HepG2 (cell line): ENCODE data around the gene POLE4. TPM values are rescaled to one million over a fixed set of nuclear protein-coding genes. Genes with fewer than 3 reads are reported as not detected.
A peak's percentile ranks its signal among the peaks of the same experiment; 100 is the strongest.

Source experiments
- AGO1 ChIP-seq: fragments of 200-400 bp; formaldehyde crosslinking; IDR thresholded peaks from 2 replicates; pipeline ENCODE4 v1.6.1; 2017; ENCODE audit warnings: mild to moderate bottlenecking, low read depth, low read length, moderate library complexity; ENCODE audit not compliant: poor library complexity, severe bottlenecking
- AGO2 ChIP-seq: fragments of 200-400 bp; formaldehyde crosslinking; optimal IDR thresholded peaks from 2 replicates; pipeline ENCODE3; 2017; ENCODE audit warnings: mild to moderate bottlenecking, low read depth, low read length, moderate library complexity
- AKAP8 ChIP-seq: sonication (generic); formaldehyde crosslinking; IDR thresholded peaks from 2 replicates; pipeline ENCODE4 v1.5.1; 2020; ENCODE audit warnings: mild to moderate bottlenecking, missing genetic modification reagents
- ARNTL ChIP-seq: sonication (generic); formaldehyde crosslinking; IDR thresholded peaks from 2 replicates; pipeline ENCODE4 v1.4.0; 2020; ENCODE audit warnings: mild to moderate bottlenecking, missing genetic modification reagents
- CHD4 ChIP-seq: fragments of 200-600 bp; sonication (generic); IDR thresholded peaks from 2 replicates; pipeline ENCODE4 v1.7.0; 2017; ENCODE audit warnings: mild to moderate bottlenecking, low read length, borderline replicate concordance
- GATAD2A ChIP-seq: IDR thresholded peaks from 2 replicates; pipeline ENCODE4 v1.6.1; 2016
- GTF2F1 ChIP-seq: fragments of 150-350 bp; IDR thresholded peaks from 2 replicates; pipeline ENCODE4 v1.6.1; 2014; ENCODE audit warnings: low read length
- HDAC2 ChIP-seq: sonication (generic); formaldehyde crosslinking; IDR thresholded peaks from 2 replicates; pipeline ENCODE4 v1.4.0; 2020; ENCODE audit warnings: missing genetic modification reagents
- HOXA9 ChIP-seq: sonication (generic); formaldehyde crosslinking; IDR thresholded peaks from 2 replicates; pipeline ENCODE4 v1.8.1; 2022; ENCODE audit warnings: missing genetic modification reagents, mild to moderate bottlenecking, moderate library complexity, borderline replicate concordance
- KLF15 ChIP-seq: sonication (generic); formaldehyde crosslinking; IDR thresholded peaks from 2 replicates; pipeline ENCODE4 v1.8.1; 2023; ENCODE audit warnings: borderline replicate concordance, mild to moderate bottlenecking, inconsistent platforms, missing genetic modification reagents, mixed read lengths
- MXD4 ChIP-seq: IDR thresholded peaks from 2 replicates; pipeline ENCODE4 v1.6.1; 2016; ENCODE audit warnings: mild to moderate bottlenecking, missing biosample characterization, missing genetic modification reagents
- NFIB ChIP-seq: sonication (generic); formaldehyde crosslinking; IDR thresholded peaks from 2 replicates; pipeline ENCODE4 v1.9.0; 2021; ENCODE audit warnings: missing genetic modification reagents, mild to moderate bottlenecking, borderline replicate concordance
- PRPF4 ChIP-seq: fragments of 200-400 bp; formaldehyde crosslinking; IDR thresholded peaks from 2 replicates; pipeline ENCODE4 v1.6.1; 2016; ENCODE audit warnings: low read length, low read depth; ENCODE audit not compliant: poor library complexity, severe bottlenecking
- ZBTB20 ChIP-seq: sonication (generic); formaldehyde crosslinking; IDR thresholded peaks from 2 replicates; pipeline ENCODE4 v1.8.1; 2023; ENCODE audit warnings: missing genetic modification reagents, low read depth, mild to moderate bottlenecking, borderline replicate concordance
- ZEB1 ChIP-seq: IDR thresholded peaks from 2 replicates; pipeline ENCODE4 v1.6.1; 2012; ENCODE audit warnings: mild to moderate bottlenecking, low read depth, inconsistent platforms; ENCODE audit not compliant: insufficient replicate concordance
- ZFP90 ChIP-seq: sonication (generic); formaldehyde crosslinking; IDR thresholded peaks from 2 replicates; pipeline ENCODE4 v1.8.0; 2022; ENCODE audit warnings: missing genetic modification reagents, mild to moderate bottlenecking, inconsistent platforms, borderline replicate concordance
- ZKSCAN1 ChIP-seq: fragments of 150-350 bp; IDR thresholded peaks from 2 replicates; pipeline ENCODE4 v1.6.1; 2014; ENCODE audit warnings: low read length
- ZKSCAN5 ChIP-seq: sonication (generic); formaldehyde crosslinking; IDR thresholded peaks from 2 replicates; pipeline ENCODE4 v1.5.1; 2020; ENCODE audit warnings: mild to moderate bottlenecking, missing genetic modification reagents
- ZNF205 ChIP-seq: IDR thresholded peaks from 2 replicates; pipeline ENCODE4 v1.6.1; 2018; ENCODE audit warnings: missing biosample characterization, missing genetic modification reagents
- ZNF224 ChIP-seq: sonication (generic); formaldehyde crosslinking; IDR thresholded peaks from 2 replicates; pipeline ENCODE4 v1.5.0; 2020; ENCODE audit warnings: mild to moderate bottlenecking, missing genetic modification reagents
- ZNF292 ChIP-seq: sonication (generic); formaldehyde crosslinking; IDR thresholded peaks from 2 replicates; pipeline ENCODE4 v1.8.1; 2022; ENCODE audit warnings: mild to moderate bottlenecking, low read depth, missing genetic modification reagents, borderline replicate concordance
- ZNF354B ChIP-seq: sonication (generic); formaldehyde crosslinking; IDR thresholded peaks from 2 replicates; pipeline ENCODE4 v1.8.0; 2022; ENCODE audit warnings: mild to moderate bottlenecking, missing genetic modification reagents
- ZNF607 ChIP-seq: sonication (generic); formaldehyde crosslinking; IDR thresholded peaks from 2 replicates; pipeline ENCODE4 v1.5.1; 2020; ENCODE audit warnings: missing genetic modification reagents, mild to moderate bottlenecking, borderline replicate concordance
- ZNF672 ChIP-seq: sonication (generic); formaldehyde crosslinking; IDR thresholded peaks from 2 replicates; pipeline ENCODE4 v1.8.1; 2022; ENCODE audit warnings: missing genetic modification reagents
- ZNF772 ChIP-seq: sonication (generic); formaldehyde crosslinking; IDR thresholded peaks from 2 replicates; pipeline ENCODE4 v1.5.0; 2020; ENCODE audit warnings: mild to moderate bottlenecking, missing genetic modification reagents
- polyA plus RNA-seq, 8 experiments: library from polyadenylated mRNA; depleted of rRNA in 3 of 8; stranded (reverse) in 7 of 8; unstranded in 1 of 8; fragments of >200 nt; fragmentation: Illumina TruSeq in 4 of 8; extraction: Trizol in 4 of 8; gene quantifications; 2 replicates each; pipeline versions ENCODE4 v1.2.1 to v1.2.3, GENCODE V29; 2011 to 2016; ENCODE audit warnings: low read depth in 4 of 8, missing spikeins in 1 of 8, mixed read lengths in 1 of 8; ENCODE audit not compliant: insufficient read depth in 1 of 8
- total RNA-seq, 5 experiments: library from RNA; depleted of rRNA; stranded (reverse); fragments of >200 nt; fragmentation: Illumina TruSeq; extraction: Trizol; gene quantifications; 2 replicates each; pipeline ENCODE4 v1.2.3, GENCODE V29; 2016; ENCODE audit warnings: low read depth in 1 of 5
- TF ChIP-seq, protein P1 (sequence below): sonication (generic); formaldehyde crosslinking; IDR thresholded peaks from 2 replicates; pipeline ENCODE4 v1.5.1; 2020; ENCODE audit warnings: missing genetic modification reagents, mild to moderate bottlenecking, borderline replicate concordance
- TF ChIP-seq, protein P2 (sequence below): sonication (generic); formaldehyde crosslinking; IDR thresholded peaks from 2 replicates; pipeline ENCODE4 v1.5.0; 2020; ENCODE audit warnings: mild to moderate bottlenecking, missing genetic modification reagents
- TF ChIP-seq, protein P3 (sequence below): sonication (generic); formaldehyde crosslinking; conservative IDR thresholded peaks from 2 replicates; pipeline ENCODE4 v1.4.0; 2020; ENCODE audit warnings: missing genetic modification reagents

Gene POLE4
- total and polyA plus RNA-seq, 2 of the 13 experiments (the other 11 are each of a cell fraction or from before 2014, with no cell fraction given) = 106 to 116 TPM

DNA sequence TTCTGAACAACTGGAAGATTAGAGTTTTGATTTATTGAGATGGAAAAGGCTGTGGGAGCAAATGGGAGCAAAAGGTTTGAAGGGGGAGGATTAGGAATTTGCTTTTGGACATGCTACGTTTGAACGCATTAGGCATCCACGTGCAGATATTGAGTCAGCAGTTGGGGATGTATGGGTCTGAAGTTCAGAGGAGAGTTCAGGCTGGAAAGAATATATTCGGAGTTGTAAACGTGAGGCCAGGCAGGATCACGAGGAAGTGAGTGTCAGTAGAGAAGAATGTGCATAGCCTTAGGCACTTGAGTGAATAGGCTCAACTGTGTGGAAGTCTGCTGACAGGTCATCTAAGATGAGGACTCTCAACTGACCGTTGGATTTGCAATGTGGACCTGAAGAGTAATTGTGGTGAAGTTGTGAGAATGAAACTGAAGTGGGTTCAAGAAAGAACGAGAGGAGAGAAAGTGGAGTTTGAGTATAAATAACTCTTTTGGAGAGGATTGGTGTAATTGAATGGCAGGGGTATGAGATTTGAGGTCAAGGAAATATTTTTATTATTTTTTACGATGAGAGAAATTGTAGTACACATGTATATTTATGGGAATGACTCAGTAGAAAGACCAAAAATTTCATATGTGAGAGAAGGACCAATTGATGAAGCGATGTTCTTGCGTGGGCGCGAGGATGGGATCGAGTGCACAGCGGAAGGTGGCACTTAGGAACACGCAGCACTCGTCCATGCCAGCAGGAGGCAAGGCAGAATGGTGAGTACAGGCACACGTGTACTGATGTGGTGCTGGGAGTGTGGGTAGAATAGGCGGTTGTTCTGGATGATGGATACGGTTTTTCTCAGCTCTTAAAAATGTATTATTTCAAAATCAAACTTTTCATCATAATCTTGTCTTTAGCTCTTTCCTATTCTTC, 40.5 kb upstream of the POLE4 start (continued):
- TF ChIP-seq PRPF4 (peak; percentile 86), ZEB1 (no peak), AKAP8 (CRISPR knock-in tag) (no peak), ZNF607 (CRISPR knock-in tag) (peak; percentile 83), AGO1 (no peak), ZNF292 (CRISPR knock-in tag) (peak; percentile 63; the same call in 1 of the 2 replicates), AGO2 (no peak), HOXA9 (CRISPR knock-in tag) (no peak), ZNF672 (CRISPR knock-in tag) (no peak), GTF2F1 (no peak; the same call in 1 of the 2 replicates), KLF15 (CRISPR knock-in tag) (no peak), MXD4 (CRISPR knock-in tag) (peak; percentile 26; the same call in 1 of the 2 replicates), ZKSCAN5 (CRISPR knock-in tag) (peak; percentile 87), HDAC2 (CRISPR knock-in tag) (peak; percentile 83), ZFP90 (CRISPR knock-in tag) (0 out of 2 replicates have a peak, but pooled peaks have one; percentile 59), ZNF354B (CRISPR knock-in tag) (no peak), ZNF224 (no peak), CHD4 (no peak), ZNF205 (CRISPR knock-in tag) (peak; percentile 84; the same call in 1 of the 2 replicates), ZBTB20 (CRISPR knock-in tag) (peak; percentile 99), GATAD2A (CRISPR knock-in tag) (peak; percentile 81), ARNTL (CRISPR knock-in tag) (peak; percentile 89), ZKSCAN1 (no peak), NFIB (no peak), ZNF772 (CRISPR knock-in tag) (no peak)
- TF ChIP-seq, protein P1, sequence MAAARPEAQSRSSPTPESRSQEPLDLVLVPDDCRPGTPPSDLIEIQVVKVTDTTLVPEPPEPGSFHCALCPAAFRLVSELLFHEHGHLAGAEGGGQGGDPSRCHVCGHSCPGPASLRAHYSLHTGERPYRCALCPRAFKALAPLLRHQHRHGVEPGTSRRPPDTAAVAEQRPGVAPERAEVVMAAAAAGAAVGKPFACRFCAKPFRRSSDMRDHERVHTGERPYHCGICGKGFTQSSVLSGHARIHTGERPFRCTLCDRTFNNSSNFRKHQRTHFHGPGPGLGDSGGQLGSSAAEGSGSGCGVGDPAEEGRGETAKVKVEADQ (CRISPR knock-in tag) = no peak
- TF ChIP-seq, protein P2, sequence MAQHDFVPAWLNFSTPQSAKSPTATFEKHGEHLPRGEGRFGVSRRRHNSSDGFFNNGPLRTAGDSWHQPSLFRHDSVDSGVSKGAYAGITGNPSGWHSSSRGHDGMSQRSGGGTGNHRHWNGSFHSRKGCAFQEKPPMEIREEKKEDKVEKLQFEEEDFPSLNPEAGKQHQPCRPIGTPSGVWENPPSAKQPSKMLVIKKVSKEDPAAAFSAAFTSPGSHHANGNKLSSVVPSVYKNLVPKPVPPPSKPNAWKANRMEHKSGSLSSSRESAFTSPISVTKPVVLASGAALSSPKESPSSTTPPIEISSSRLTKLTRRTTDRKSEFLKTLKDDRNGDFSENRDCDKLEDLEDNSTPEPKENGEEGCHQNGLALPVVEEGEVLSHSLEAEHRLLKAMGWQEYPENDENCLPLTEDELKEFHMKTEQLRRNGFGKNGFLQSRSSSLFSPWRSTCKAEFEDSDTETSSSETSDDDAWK (CRISPR knock-in tag) = no peak
- TF ChIP-seq, protein P3, sequence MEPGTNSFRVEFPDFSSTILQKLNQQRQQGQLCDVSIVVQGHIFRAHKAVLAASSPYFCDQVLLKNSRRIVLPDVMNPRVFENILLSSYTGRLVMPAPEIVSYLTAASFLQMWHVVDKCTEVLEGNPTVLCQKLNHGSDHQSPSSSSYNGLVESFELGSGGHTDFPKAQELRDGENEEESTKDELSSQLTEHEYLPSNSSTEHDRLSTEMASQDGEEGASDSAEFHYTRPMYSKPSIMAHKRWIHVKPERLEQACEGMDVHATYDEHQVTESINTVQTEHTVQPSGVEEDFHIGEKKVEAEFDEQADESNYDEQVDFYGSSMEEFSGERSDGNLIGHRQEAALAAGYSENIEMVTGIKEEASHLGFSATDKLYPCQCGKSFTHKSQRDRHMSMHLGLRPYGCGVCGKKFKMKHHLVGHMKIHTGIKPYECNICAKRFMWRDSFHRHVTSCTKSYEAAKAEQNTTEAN (CRISPR knock-in tag) = peak; percentile 81
